Panc1 (cell line): Measurements from ENCODE around the gene NT5DC1.

ENCODE experiments used
- CTCF ChIP-seq: fragments of 450-650 bp; IDR thresholded peaks from 2 replicates; pipeline ENCODE4 v1.5.1; 2017; ENCODE audit warnings: mild to moderate bottlenecking
- POLR2AphosphoS5 ChIP-seq: IDR thresholded peaks from 2 replicates; pipeline ENCODE4 v1.6.1; 2012; ENCODE audit warnings: mild to moderate bottlenecking, low read depth, low read length, moderate library complexity
- REST ChIP-seq, 2 experiments: IDR thresholded peaks; 2 replicates each; pipeline ENCODE4 v1.6.1; 2011 to 2012; ENCODE audit warnings: low read depth in 2 of 2, control low read depth in 1 of 2, low read length in 1 of 2, mild to moderate bottlenecking in 1 of 2, moderate library complexity in 1 of 2; ENCODE audit not compliant: insufficient read depth in 1 of 2
- SIN3A ChIP-seq: IDR thresholded peaks from 2 replicates; pipeline ENCODE4 v1.6.1; 2012; ENCODE audit warnings: low read depth, mild to moderate bottlenecking, low read length, moderate library complexity, borderline replicate concordance; ENCODE audit not compliant: insufficient read depth

GRCh38 chr6:116101790-116102189 is 1.1 kb downstream of the NT5DC1 start:
- no peak for TF ChIP-seq POLR2AphosphoS5
- no peak for TF ChIP-seq CTCF
- TF ChIP-seq REST (IDR thresholded peaks at IDR 0.05; ENCODE audit: insufficient read depth in 1 of 2, low read depth in 2 of 2, low read length in 1 of 2), result no peak
- no peak for TF ChIP-seq SIN3A
